Suprapubic skin (tissue), 4 donors: ENCODE measurements around the gene ZFHX3.

ENCODE experiments used
- EP300 ChIP-seq: sonication (generic); formaldehyde crosslinking; IDR thresholded peaks from one replicate; pipeline ENCODE4 v1.6.1; 2017; ENCODE audit warnings: antibody characterized with exemption
- POLR2AphosphoS5 ChIP-seq, 3 donors: sonication (generic); formaldehyde crosslinking; IDR thresholded peaks; one replicate each; pipeline ENCODE4 v1.6.1; 2017; ENCODE audit warnings: antibody characterized with exemption in 3 of 3
- TF ChIP-seq, protein P1 (sequence below), 2 donors: fragments of 200-600 bp in 1 of 2; fragments of 450-650 bp in 1 of 2; sonication (generic) in 1 of 2; IDR thresholded peaks; one replicate each; pipeline ENCODE4 v1.5.1; 2016 to 2019; ENCODE audit warnings: antibody characterized with exemption in 2 of 2, mild to moderate bottlenecking in 1 of 2, moderate library complexity in 1 of 2

DNA sequence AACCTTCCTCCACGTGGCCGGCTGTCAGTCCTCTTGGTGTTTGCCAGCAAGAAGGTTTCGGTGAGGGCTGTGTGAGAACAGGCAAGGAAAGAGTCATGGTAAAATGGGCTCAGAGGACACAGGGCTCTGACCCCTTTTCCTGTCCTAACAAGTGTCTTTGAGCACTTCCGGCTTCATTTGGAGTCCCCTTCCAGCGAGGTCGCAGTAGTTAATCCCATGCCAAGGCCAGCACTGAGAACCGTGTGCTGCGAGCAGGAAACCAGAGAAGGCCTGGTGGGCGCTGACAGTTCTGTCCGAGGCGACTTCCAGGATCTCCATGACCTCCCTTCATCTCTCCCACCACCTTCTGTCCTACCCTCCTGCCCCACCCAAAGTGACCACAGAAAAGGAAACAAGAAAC is 168.1 kb downstream of the ZFHX3 start:
- TF ChIP-seq POLR2AphosphoS5 (IDR thresholded peaks at IDR 0.05) (no peak), EP300 (no peak)
- TF ChIP-seq, protein P1, sequence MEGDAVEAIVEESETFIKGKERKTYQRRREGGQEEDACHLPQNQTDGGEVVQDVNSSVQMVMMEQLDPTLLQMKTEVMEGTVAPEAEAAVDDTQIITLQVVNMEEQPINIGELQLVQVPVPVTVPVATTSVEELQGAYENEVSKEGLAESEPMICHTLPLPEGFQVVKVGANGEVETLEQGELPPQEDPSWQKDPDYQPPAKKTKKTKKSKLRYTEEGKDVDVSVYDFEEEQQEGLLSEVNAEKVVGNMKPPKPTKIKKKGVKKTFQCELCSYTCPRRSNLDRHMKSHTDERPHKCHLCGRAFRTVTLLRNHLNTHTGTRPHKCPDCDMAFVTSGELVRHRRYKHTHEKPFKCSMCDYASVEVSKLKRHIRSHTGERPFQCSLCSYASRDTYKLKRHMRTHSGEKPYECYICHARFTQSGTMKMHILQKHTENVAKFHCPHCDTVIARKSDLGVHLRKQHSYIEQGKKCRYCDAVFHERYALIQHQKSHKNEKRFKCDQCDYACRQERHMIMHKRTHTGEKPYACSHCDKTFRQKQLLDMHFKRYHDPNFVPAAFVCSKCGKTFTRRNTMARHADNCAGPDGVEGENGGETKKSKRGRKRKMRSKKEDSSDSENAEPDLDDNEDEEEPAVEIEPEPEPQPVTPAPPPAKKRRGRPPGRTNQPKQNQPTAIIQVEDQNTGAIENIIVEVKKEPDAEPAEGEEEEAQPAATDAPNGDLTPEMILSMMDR (IDR thresholded peaks at IDR 0.05) = no peak
